COLO668 (cell line): ENCODE data around the gene NEMP1.
"Not testable (repeated sequence)": the region's sequence is repeated elsewhere in the genome, so short reads cannot be mapped to it uniquely, and the experiment has no call there.

Source experiments
- DNase-seq: peaks from one replicate; lab custom pipeline; 2025; ENCODE audit not compliant: unreplicated experiment; lab: John Stamatoyannopoulos, UW

Gene NEMP1

GRCh38 chr12:57057067-57057751 is 21.4 kb downstream of the NEMP1 start:
- no peak for DNase-seq

DNA sequence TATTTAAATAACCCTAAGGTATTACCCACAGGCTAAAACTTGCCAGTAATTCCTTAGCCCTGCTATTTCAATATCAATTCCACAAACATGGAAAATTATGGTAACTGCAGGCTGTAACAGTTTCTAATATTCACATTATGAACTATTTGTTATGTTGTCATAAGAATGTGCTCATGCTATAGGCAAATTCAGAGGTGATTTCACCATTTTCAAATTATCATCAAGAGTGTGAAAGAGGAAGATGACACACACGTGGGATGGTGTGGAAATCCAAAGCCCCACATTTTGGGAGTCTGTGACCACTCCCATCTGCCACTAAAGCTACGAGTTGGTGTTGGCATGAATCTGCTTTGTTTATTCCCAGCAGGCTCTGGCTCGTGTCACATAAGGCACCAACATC is 22.8 kb downstream of the NEMP1 start:
- no peak for DNase-seq

GRCh38 chr12:57053901-57054300 is 24.7 kb downstream of the NEMP1 start:
- not testable (repeated sequence) for DNase-seq

DNA sequence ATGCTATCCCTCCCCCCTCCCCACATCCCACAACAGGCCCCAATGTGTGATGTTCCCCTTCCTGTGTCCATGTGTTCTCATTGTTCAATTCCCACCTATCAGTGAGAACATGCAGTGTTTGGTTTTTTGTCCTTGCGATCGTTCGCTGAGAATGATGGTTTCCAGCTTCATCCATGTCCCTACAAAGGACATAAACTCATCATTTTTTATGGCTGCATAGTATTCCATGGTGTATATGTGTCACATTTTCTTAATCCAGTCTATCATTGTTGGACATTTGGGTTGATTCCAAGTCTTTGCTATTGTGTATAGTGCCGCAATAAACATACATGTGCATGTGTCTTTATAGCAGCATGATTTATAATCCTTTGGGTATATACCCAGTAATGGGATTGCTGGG is 25.4 kb downstream of the NEMP1 start:
- DNase-seq, result not testable (repeated sequence)

DNA sequence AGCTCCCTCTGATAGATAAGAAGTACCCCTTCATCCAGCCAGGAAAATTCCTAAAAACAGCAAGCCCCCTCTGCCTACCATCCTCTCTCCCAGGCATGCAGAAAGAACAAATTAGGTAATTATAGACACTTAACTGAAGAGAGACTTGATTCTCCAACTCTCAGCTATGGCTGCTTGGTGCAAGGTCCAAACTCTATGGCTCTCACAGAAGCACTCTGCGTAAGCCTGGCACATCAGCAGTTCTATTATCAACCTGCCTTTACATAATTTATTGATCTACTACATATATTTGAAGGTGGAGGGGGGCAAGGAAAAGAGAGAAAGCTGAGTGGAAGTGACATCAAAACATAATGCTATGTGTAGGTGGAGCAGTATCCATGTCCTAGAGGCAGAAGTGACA is 27.6 kb downstream of the NEMP1 start:
- DNase-seq, result no peak

DNA sequence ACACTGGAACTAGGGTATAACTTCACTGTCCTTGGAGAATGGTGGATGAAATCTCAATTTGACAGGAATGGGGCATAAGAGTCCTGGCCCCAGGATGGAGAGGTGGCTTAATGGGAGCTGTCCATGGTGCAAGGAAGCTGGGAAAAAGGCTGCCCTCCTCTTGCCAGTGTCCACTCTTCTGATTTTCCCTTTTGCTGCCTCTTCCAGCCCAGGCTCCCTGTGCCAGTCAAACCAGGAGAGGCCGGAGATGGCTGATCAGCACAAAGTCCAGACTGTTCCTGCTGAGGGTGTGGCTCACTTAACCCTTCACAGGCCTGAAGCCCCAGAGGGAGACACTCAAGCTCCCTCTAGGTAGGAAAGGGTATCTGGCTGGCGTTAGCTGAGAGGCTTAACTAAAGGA is 28.7 kb downstream of the NEMP1 start, which contains the start of gene MYO1A:
MYO1A (minus strand) TSS at position 240 of the 400 bp plus-strand sequence. CDS start 1,806 bp downstream, outside the sequence.
- no peak for DNase-seq

DNA sequence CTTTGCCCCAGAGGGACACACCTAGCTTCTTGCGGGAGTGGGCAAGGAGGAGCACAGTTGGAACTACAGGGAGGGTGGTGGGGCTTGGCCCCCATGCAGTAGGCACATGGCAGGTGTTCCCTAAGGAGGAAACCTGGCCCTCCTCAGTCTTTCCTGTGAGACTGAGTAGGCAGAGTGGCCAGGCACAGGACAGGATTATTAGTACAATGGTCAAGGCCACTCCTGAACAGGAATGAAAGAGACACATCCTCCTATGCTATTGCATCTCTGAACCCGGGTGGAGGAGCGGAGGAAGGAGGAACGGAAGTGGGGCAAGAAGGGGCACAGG is 29.5 kb downstream of the NEMP1 start:
- no peak for DNase-seq

DNA sequence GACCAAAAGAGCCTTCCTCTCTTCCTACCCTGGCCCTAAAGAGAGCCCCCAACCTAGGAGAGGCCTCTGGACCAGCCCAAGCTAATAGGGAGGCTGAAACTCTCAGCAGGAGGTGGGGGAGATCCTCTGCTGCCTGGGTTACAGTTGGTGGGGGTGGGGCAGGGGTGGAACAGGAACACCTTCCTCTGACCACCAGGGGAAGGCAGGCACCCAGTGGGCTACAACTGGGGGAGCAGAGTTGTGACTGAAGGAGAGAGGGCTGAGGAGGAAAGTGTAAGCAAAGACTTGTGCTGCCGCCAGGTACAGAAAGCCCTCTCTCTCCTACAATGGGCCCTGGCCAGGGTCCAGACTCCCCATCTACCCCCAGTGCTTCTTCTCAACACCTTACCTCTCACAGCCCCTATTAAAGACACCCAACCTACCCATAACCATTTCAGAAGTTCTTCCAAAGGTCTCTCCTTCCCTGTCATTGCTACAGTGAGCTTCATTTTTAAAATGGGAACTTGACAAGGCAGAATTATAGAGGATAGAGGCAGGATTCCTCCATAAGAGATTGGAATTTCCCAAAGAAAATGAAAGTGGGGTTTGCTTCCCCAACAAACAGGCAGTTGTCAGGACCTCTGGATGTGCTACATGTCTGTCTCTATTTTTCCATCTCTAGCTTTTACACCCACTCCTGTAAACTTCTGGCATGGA is 30.0 kb downstream of the NEMP1 start:
- DNase-seq, result no peak

- DNase-seq, result no peak
Measured at GRCh38 chr12:57047981-57048380, 30.6 kb downstream of the NEMP1 start.

GRCh38 chr12:57046947-57047890 is 31.4 kb downstream of the NEMP1 start:
- no peak for DNase-seq

DNA sequence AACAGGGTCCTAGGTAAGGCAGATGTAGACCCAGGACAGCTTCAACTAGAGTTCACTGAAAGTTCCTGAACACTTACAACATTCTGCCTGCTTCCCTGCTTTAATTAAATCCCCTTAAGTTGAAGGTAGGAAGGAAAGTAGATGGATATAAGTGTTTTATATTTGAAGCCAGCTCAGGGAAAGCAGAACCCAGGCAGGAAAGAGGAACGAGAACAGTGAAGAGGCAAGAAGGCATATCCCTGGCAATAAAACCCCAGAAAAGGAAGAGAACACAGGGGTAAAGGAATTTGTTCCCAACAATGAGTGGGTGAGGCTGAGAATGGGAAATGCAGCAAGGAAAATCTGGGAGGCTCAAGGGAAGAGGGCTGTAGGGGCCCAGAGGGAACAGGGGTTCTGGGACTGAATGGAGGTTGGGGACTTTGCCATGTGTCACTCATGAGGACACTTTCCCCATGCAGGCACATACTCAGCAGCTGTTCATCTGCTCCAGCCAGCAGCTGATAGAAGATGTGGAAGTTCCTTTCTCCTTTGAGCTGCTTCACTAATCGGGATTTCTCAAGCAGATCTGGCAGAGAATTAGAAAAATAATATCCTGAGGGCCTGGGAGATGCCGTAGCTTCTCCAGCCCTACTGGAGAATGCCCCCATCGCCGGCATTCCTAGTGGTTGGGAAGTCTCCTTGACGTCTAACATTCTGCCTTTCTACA is 32.4 kb downstream of the NEMP1 start:
- DNase-seq, result no peak

- no peak for DNase-seq
Measured at GRCh38 chr12:57044889-57045288, 33.7 kb downstream of the NEMP1 start.

GRCh38 chr12:57044468-57044867 is 34.1 kb downstream of the NEMP1 start:
- no peak for DNase-seq

- DNase-seq, result no peak
Measured at GRCh38 chr12:57042695-57043094, 35.9 kb downstream of the NEMP1 start.

- no peak for DNase-seq
Measured at GRCh38 chr12:57040750-57041149, 37.8 kb downstream of the NEMP1 start.

- DNase-seq, result no peak
Measured at GRCh38 chr12:57040211-57040610, 38.4 kb downstream of the NEMP1 start.

GRCh38 chr12:57039016-57039798 is 39.4 kb downstream of the NEMP1 start:
- DNase-seq, result no peak

- DNase-seq, result no peak
Measured at GRCh38 chr12:57037264-57037663, 41.3 kb downstream of the NEMP1 start.

- DNase-seq, result no peak
Measured at GRCh38 chr12:57033431-57033830, 45.2 kb downstream of the NEMP1 start.

DNA sequence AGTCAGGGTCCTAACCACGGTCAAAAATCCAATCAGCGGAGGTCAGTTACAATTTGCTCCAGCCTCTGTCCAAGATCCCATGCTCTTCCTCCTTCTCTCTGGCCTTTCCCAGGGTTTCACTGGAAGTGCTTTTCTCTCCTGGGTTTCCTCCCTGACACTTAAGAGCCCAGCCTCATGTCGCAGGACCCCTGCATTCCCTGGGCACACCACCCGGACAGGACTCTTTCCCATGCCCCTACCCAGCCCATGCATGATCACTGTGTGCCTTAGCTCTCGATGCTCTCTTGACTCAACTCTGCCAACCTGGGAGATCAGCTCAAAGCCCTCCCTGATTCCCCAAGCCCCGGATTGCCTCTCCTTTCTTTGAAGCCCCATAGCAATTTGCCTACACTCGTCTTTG is 46.8 kb downstream of the NEMP1 start:
- DNase-seq, result no peak
